Stimulated activated CD8-positive, alpha-beta memory T cell treated with anti-CD3 and anti-CD28 coated beads, Interleukin-4, amount 100 ng/mL, for 48 hours (primary cell): ENCODE measurements around the gene SETBP1.
A peak's percentile ranks its signal among the peaks of the same experiment; 100 is the strongest.

Experiments used
- DNase-seq: peaks from one replicate; pipeline ENCODE4 v3.0.0-alpha.2; 2020

Gene SETBP1

DNA sequence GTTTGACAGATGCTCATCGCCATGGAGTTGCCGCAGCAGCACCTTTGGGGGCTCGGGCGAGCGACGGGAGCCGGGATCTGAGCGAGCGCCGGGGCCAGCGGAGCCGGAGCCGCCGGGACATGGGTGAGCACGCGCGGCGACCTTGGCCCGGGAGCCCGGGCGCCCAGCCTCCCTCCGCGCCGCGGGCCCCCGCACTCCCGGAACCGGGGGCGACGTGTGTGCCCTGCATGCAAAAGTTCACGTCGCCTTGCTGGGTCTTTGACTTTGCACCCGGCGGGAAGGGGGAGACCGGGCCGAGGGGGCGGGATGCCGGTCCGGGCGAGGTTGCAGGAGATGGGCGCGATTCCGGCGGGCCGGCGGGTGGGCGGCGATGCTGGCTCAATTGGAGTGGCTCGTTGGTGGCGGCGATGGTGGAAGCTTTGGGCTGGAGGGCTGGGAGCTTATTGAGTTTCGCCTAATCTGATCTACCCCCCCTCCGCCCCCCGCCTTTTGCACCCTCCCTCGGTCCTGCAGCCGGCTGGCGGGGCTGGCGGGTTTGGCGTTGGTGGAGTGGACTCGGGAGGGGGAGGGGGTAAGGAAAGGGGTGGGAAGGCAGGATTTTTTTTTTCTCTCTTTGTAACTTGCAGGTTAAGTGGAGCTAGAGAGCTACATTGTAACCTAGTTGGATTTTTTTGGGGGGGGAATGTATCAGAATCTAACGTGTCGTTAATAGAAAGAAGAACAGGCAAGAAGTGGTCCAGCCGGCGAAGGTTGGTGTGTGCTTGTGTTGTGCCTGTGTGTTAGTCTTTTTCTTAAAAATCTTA is at the start of gene SETBP1:
SETBP1 (plus strand) TSS at position 616 of the 803 bp plus-strand sequence. CDS start 20,459 bp downstream, outside the sequence.
- DNase-seq = peak; percentile 67

DNA sequence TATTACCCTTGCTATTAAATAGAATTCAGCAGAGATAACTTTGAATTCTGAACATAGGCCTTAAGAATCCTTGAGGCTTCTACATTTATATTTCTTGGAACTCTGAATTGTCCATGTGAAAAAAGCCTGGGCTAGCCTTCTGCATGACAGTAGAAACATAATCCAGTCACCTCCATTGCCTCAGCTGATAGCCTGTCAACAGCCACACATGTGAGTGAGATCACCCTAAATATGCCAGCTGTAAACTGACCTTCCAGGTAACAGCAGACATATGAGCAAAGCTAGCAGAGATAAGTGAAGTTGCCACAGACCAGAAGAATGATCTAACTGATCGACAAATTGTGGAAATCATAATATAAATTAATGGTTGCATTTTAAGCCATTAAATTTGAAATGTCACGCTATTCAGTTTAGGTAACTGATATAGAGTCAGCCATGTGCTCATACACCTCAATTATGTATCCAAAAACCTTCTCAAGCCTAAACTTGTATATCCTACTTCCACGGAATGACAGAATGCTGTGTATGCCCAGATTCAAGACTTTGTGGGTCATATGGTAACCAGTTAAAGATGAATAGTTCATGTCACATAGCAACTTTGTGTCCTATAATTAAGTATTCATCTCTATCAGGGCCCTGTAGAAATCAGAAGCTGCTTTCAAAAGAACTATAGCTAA is 48.1 kb upstream of the SETBP1 start:
- DNase-seq = no peak

DNA sequence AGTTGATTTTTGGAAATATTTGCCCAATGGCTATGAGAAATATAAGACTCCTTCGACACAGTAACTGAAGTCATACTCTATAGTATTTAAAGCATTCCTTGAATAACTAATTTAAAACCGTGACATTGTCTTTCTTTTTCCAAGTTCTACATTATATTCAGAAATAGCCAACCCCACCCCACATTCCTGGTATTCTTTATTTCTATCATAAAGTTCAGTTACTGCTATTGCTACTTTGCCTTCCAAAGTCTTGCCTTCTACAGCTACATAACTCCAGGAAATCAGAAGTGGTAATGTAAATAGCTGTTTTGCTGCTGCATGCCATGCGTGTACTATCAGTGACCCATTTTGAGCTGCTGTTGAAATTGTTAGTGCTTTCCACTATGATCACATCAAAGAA is 45.1 kb upstream of the SETBP1 start:
- no peak for DNase-seq

DNA sequence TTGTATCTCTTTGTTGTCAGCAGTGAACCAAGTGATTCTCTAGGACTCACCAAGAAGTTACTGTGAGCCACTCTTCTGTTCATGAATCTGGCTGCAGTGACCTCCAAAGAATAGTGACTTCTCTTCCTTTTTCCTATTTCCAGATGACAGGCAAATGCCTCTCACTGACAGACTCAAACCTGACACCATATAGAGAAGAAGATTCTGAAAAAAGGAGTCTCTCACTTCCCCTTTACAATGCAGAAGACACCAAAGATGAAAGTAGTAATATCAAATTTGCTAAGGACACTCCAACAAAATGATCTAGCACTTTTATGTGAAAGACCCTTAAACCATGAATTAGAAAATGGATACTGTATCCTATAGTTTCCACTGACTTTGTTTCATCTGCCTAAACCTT is 44.4 kb upstream of the SETBP1 start:
- DNase-seq = no peak

DNA sequence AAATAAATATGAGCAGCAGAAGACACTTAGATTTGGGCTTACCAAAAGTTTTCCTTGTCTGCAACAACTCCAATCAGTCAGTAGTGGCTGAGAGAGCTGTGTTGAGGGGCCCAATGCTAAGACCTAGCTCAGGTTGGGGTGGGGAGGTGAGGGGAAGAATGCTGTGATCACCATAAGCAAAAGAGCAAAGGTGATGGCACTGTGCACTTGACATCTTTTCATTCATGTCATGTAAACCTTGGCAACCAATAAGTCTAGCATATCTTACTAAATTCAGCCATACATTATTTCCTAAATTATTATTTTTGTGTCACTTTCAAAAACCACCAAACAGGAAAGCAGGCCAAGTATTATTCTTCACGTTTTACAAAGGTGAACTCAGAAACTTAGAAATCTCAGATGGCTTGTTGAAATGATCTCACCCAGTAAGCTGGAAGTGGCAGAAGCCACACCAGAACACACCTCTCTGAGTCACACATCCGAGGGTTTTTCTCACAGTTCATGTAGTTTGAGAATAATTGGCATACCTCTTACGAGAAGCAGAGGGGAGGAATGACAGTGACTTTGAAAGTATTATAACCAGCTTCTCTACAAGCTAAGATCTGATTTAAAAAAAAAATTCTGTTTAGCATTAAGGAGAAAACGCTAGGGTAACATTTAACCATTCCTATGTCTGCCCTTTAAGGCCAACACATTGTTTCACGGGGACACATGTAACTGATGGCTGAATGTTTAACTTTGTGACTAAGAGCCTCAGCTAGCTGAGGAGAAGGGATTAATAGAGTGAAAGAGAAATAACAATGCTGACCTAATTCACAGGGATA is 43.3 kb upstream of the SETBP1 start:
- DNase-seq = no peak

DNA sequence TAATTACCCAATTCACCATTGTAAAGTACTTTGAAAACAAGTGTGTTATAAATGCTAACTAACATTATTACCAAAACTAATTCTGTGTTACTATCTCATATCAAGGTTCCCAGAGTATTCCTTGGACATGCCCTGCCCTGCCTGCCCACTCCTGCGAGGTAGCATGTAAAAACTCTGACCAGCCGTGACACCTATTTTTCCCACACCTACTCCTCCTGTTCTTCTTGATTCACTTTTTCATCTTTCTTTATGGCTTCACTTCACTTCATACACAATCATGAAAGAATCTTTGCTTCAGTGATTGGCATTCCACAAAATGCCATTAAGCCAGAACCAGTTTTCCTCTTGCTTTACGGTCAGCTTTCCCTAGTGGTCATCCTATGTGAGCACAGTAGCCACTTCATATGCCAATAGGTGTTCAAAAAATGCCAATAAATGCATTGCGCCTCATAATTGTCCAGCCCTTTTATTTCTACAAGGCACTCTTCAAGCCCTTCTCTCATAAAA is 42.6 kb upstream of the SETBP1 start:
- no peak for DNase-seq

DNA sequence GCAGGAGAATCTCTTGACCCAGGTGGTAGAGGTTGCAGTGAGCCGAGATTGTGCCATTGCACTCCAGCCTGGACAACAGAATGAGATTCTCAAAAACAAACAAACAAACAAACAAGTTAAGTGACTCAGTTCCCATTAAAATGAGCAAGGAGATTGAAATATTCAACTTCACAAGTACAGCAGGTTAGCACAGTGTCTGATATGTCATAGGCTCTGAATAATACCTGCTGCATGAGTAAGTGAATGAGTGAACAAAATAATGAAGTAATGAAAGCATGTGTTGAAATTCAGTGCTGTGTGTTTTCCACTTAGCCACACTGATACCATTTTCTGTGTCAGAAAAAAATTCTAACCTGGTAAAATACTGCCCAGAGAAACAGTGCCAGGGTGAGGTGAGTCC is 41.9 kb upstream of the SETBP1 start:
- DNase-seq = no peak

DNA sequence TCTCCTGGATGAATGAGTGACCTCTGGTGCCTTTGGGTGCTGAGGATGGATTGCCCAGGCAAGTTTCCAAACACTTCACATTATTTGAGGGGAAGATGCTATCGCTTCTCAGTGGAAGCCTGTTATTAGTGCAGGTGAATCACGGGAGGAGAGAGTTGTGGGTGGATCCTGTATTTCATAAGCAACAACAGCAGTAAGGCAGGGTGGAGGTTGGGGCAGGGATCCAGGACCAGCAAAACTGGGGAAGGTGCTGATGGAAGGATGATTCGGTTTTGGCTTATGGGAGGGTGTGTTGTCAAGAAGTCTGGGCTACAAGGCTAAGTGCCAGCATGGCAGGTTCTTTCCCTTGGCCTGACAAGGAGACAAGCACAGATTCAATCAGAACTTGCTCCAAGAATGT is 37.7 kb upstream of the SETBP1 start:
- DNase-seq = no peak

DNA sequence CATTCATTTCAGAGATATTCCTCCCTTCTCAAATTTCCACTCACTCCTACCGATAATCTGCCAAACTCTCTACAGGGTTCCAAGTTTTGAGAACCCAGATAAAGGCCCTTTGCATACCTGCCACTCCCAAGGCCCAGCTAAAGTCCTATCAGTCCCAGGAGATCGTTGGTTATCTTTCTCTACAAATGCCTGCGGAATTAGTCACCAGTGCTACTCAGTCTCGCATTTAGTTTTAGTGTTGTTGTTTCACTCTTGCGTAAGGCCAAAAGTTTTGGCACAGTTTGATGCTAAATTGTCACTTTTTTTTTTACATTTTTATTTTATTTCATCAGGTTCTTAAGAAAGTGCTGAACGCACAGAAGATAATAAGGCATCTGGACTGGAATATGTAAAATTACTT is 29.2 kb upstream of the SETBP1 start:
- no peak for DNase-seq

DNA sequence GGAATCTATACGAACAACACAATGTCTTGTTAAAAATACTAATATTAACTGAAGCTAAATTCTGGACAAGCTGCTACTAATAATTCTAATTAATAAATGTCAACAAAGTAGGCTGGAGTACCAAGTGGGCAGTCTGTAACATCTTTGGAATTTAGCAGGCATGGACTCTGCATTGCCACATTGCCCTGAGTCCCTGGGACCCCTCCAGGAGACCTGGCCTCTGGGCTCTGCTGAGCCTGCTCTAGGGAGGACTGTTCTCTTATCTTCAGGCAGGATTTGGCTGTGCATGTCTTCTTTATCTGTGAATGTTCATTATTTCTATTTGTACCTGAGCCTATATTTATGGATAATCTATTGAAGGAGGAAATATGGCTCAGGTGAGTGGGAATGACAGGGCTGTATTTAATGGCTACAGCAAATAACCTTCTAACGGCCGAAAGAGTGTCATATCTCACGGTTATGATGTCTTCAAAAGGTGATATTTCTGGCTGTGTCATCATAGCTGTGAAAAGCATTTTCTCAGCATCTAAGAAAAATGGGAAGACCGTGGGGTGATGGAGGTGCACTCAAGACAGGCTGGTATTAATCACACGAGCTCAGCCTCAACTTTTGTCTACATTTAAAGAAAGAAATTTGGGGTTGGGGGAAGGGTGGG is 28.6 kb upstream of the SETBP1 start:
- DNase-seq = no peak

DNA sequence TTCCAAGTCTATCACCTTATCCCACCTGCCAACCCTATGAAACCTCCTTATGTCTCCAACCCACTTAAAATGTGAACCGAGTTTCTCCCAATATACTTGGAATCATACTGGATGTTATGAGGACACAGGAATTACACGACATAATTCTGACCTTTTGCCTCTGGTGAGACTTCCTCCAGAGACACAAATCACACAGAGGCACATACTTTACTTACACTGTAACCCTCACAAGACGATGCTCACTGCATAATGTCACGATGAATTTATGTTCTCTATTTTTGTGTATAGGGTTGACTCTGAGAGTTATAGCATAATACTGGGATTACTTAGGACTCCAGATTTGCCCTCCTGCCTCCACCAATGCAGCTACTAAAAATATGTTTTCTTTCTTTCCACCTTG is 28.0 kb upstream of the SETBP1 start:
- DNase-seq = no peak

DNA sequence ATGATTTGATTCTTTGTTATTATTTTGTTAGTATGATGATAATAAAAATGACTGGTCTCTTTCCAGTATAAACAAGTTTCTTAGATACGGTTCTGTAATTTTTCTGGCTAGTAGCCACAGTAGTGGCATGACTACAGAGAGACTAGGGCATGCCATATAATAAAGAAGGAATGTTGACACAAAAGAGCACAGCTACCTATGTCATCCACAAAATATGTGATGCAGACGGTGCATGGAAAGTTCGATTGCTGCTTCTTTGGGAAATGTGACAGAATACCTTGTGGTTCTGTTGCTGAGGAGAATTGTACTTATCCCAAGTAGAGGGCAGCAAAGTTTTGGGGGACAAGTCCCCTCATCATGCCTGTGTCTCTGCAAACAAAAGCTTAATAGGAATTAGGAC is 26.1 kb upstream of the SETBP1 start:
- DNase-seq = no peak

DNA sequence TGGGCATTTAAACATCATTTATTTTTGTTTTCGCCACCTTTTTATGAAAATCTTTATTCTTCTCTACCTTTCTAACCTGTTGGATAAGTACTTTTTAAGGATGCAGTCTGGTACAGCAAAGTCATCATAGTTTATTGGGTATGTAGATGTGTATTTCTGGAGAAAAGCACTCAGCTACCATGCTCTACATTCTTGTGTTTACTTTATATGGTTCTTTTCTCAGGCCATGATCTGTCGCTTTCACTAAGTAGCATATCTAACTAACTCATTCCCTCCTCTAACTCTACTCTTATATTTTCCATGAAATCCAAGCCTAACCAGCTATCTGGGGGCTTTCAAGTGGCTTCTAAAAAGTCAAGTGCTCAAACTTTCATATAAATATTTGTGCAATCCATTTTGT is 25.3 kb upstream of the SETBP1 start:
- no peak for DNase-seq

DNA sequence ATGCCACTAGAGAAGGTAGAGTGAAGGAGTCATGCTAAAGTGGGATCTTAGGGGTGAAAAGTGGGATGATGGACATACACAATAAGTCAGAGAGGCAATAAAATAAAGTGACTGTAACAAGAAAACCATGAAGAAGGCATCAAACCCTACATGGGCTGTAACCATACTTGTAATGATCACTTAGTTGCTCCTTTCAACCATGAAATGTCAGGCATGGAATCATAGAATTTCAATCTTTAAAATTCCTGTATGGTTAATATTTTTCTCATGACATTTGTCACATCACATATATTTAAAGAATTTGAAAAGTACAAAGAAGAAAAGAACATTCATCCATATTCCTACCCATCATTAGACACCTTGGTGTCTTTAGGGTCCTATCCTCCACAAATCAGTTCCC is 20.9 kb upstream of the SETBP1 start:
- no peak for DNase-seq

DNA sequence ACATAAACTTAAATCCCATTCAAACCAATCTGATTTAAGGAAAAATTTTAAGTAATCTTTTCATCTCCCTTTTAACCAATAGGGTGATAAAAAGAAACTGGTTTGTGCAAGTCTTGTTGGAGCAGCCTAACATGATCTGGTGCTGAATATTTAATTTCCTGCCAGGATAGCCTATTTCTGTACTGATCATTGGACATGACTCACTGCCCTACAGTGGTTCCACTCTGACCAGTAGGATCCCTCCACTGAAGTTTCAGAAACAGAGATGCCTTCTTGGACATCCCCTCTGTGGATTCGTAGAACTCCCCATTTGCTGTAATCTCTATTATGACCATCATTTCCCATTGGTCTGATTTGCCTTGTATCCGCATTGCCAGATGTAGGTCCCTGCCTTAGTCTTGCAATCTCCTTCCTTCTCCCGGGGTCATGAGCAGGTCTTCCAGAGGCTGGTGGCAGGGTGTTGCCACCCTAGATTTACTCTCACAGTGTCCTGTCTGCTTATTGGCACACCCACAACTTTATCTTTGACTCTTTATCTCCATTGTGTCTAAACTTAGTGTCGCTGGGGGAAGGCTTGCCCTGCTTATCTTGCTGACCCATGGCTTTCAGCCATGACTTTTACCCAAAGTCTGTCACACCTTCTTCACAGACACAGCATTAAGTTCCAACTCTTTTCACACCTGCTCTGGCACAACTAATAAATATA is 12.3 kb upstream of the SETBP1 start:
- DNase-seq = no peak

DNA sequence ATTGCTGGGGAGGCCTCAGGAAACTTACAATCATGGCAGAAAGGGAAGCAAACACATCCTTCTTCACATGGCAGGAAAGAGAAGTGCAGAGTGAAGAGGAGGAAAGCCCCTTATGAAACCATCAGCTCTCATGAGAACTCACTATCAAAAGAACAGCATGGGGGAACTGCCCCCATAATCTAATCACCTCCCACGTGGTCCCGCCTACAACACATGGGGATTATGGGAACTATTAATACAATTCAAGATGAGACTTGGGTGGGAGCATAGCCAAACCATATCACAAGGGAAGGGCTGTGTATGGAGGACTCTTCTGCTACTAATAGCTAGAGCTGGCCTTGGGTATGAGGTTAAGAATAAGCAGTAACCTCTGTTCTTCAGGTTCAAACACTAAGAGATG is 8.8 kb upstream of the SETBP1 start:
- DNase-seq = no peak

DNA sequence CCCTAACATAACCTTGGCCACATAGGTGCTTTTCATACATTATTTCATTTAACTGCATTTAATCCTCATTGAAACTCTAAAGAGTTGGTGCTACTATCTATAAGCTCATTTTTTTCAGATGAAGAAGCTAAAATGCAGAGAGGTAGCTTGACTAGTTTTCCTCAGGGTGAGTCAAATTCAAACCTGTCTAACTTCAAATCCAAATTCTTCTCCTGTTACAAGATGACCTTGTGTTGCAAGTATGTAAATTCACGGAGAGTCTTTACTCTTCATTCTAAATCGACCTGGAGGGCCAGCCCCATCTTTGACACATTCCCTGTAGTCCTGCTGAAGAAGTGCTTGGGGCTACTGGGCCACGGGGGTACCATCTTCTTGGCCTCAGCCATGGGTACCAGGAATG is 8.2 kb upstream of the SETBP1 start:
- DNase-seq = no peak

DNA sequence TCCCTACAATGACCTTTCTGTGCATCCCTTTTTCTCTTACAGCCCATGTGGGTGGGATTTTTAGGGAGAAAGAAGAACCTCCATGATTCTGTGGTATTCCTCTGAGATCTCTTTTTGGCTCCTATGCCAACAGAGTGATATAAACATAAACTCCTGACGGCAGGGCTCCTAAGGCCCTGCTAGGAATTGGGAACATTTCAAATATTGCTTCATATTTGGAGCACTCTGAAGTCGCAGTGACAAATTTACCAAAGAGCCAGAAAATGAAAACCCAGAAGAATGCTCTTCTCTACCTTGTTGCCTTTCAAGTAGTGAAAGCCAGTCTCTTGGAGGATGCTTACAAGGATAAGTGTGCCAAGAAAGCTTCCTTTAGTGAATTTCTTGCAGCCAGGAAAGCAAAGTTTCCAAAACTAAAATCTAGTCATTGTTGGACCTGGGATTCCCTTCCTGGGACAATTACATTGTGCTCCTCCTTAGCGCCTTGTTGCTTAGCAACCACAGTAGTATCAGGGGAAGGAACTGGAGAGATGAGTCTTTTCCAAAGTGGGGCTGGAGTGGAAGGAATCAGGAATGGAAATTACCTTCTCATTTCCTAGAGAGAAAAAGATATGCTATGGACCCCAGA is 7.3 kb upstream of the SETBP1 start:
- no peak for DNase-seq

DNA sequence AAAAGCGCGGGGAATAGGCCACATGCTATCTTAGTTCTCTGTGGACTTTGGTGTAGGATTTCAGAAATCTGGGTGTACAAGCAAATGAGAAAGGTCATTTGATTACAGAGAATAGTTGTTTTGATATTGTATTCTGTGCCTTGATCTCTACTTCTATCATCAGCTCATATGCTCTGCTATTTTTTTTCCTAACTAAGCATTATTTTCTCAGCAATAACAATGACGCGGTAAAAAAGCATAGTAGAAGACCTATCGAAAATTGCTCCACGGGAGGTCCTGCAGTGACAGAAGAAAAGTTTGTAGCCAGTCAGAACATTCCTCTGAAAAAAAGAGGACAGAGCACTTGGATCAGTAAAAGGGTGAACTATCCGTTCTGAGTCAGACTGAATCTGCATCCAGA is 2.8 kb upstream of the SETBP1 start:
- DNase-seq = no peak

DNA sequence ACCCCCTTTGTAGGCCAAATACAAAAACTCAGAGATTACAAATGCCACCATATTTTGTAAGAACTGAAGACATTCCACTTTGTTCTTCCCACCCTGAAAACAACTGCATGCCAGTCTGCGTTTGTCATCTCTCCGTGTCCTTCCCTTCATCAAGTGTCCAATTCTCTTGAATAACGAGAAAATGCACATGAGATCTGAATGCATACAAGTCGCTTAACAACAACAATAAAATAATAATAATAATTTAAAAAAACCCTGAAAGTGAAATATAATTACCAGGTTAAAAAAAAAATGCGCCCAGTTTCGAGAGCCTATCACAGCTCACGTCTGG is 2.0 kb upstream of the SETBP1 start:
- DNase-seq = no peak

DNA sequence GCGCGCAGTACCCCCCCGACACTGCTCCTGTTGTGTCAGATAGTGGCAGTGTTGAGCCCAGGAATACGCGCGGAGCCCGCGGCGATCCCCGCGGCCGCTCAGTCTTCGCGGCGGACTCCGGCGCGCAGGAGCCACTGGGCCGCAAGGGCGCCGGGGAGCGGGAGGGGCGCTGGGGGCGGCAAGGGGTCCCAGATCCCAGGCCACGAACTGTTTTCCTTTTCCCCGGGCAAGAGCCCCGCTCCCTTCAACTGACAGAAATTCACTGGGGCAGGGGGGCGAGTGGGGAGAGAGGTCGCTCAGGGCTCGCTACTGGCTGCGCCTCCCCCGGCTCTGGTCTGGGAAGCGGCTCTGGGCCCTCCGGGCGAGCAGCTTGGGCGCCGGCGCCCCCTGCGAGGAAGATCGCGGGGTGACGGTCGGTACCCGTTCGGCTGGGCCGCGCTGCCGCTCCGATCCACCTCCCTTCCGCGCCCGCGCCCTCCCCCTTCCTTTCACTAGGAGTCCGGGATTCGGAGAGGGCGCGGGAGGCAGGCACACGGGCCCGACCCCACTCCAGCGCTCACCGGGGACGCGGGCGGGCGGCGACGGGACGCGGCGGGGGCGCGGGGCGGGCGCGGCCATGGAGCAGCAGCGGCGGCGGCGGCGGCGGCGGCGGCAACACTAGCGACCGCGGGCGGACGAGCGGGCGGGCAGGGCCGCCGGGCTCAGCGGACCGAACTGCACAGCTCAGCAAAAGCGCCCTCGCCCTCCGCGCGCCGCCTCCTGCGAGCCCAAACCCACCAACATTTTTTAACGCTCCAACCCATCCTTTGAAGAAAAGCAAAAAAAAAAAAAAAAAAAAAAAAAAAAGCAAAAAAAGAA is 1.4 kb upstream of the SETBP1 start:
- peak; percentile 80 for DNase-seq
